T-helper 9 cell (primary cell): Measurements from ENCODE around the gene RAB5IF.
"Not testable (repeated sequence)": the region's sequence is repeated elsewhere in the genome, so short reads cannot be mapped to it uniquely, and the experiment has no call there.

ENCODE experiments used
- DNase-seq: peaks from one replicate; pipeline ENCODE4 v3.0.0-alpha.2; 2020

Gene RAB5IF

GRCh38 chr20:36587388-36588070, 18.1 kb upstream of the RAB5IF start:
- no peak for DNase-seq

DNA sequence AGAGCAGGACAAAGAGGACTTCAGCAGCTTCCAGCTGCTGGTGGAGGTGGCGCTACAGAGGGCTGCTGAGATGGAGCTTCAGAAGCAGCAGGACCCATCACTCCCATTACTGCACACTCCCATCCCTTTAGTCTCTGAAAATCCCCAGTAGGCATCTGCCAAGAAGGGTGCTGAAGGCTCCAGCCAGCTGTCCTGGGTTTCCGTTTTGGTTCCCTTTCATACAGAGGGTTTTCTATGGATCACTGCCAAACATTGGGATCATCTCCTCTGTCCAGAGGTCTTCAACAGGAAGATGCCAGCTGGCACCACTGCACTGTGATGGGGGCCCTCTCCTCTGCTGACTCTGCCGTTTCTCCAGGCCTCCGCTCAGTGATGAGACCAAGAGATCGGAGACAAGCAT, 14.3 kb upstream of the RAB5IF start:
- DNase-seq = no peak

GRCh38 chr20:36591854-36592641, 13.5 kb upstream of the RAB5IF start:
- DNase-seq = peak; percentile 37

DNA sequence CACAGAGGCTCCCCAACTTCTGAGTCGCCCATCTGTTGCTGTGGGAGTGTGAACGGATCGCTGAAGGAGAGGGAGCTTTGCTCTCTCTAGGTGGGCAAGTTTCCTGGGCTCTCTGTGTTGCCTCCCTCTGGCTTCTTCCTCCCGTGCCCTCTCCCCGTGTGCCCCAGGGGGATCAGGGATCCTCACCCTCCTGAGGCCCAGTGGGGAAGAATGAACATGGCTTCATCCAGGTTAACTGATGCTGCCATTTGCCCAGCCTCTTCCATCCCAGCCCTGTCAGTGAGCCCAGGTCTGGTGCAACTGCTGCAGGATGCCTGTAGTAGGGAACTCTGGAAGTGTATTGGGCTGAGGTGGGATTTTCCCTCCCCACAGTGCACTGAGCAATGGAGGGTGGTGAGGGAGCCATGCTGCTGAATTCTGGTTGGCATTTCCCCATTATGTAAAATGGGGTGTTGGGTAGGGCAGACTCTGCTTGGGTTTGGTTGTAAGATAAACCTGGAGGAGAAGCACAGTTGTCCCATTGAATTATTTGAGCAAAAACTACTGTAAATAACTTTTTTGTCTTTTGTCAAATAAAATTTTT, 12.1 kb upstream of the RAB5IF start:
- no peak for DNase-seq

DNA sequence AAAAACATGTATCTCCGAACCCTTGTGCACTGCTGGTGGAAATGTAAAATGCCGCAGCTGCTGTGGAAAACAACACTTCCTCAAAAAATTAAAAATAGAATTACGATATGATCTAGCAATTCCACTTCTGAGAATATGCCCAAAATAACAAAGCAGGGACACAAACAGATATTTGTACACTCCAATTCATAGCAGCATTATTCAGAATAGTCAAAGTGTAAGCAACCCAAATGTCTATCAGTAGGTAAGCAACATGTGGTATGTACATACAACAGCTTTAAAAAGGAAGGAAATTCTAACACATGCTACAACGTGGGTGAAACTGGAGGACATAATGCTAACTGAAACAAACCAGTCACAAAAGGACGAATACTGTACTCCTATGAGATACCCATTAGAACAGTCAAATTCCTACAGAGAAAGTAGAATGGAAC, 5.7 kb upstream of the RAB5IF start:
- DNase-seq = no peak

DNA sequence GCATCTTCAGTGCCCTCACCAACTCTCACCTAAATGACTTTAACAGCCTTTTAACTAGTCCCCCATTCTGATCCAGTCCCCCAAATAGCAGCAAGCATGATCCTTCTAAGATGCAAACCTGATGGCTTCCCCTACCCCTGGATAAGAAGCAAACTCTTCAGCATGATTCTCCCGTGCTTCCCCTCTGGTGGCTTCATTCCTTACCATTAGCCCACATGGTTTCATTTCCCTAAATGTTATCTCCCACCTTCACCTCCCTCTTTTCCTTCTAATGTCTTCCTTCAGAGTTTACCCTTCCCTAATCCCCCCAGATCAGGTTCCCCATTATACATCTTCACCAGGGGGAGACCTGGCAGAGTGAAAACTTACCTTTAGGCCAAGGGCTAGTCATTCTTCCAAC, 4.0 kb upstream of the RAB5IF start:
- DNase-seq = no peak

DNA sequence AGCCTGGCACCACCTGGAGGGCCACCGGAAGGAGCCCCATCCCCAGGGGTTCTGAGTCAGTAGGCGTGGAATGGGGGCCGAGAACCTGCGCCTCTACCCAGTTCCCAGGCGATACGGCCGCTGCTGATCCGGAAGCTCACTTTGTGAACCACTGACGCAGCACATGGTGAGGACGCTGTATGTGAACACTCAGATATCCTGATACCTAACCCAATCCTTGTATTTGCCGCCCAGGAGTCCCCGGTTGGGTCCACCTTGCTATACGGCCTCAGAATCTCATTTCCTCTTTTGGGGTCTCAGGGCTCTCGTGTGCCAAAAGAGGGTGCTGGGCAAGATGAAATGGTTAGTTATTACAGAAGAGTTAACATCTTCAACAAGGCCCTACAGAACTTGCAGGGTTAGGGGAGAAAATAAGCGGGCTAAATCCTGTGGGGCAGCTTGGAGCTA, 604 bp upstream of the RAB5IF start:
- DNase-seq = peak; percentile 39

DNA sequence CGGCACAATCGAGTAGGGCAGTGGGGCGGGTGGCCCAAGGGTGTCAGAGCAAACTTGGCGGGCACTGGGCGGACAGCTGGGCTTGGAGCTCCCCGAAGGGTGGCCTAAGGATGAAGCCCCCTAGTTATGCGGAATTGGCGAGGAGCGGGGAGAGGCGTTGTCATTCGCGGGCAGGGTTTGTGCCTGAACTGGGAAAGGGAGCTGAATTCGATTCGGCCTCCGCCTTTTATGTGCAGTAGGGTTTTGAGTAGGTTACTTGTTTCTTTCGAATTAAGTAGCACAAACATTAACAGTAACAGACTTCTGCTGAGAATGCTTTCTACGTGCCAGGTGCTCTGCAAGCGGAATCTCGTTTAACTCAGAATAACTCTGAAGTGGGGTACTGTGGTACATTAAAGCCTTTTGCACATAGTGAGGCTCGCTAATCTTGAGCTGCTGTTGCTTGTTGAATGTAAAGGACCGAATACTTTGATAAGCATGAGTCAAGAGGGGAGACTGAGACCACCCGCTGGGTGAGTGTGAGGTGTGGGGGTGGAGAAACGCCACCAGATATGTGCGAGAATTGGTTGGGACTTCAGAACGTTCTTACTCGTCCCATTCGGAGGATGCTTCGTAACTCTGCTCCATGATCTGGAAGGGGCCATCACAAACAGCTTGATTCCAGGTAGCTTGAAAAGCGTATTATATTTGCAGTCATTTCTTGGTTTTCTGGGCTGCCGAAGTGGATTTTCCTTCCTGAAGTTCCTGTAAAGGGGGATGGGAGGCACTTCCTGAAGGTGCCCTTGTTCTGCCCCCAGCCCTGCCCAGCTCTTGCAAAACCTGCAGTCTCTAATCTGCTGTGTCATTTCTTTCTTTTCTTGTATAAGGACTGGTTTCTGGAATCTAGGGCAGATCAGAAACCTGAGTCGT, 833 bp downstream of the RAB5IF start:
- DNase-seq = no peak

GRCh38 chr20:36607586-36608387, 2.2 kb downstream of the RAB5IF start:
- DNase-seq = no peak

DNA sequence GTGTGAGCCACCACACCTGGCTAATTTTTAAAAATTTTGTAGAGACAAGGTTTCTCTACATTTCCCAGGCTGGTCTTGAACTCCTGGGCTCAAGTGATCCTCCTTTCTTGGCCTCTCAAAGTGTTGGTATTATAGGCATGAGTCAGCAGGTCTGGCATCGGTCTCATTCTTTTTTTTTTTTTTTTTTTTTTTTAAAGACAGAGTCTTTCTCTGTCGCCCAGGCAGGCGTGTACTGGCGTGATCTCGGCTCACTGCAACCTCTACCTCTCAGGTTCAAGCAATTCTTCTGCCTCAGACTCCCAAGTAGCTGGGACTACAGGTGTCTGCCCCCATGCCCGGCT, 2.8 kb downstream of the RAB5IF start:
- DNase-seq = not testable (repeated sequence)

DNA sequence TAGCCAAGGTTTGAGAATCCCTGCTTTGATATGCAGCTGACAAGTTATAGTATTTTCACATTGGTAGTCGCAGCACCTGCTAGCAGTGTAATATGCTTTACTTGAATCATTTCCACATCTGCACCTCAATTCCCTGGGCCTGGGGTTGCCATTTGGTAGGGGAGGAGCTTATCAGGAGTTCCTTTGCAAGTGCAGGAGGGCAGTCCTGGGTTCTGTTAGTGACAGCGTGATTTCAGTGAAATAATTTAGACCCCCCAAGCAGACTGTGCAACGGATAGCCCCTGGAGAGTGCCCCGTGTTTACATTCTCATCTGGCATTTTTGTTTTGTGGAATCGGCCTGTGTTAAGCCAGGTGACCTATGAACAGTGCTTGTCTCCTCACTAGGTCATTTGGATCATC, 6.0 kb downstream of the RAB5IF start:
- no peak for DNase-seq

GRCh38 chr20:36613974-36614373, 8.4 kb downstream of the RAB5IF start:
- no peak for DNase-seq

GRCh38 chr20:36614781-36615557, 9.4 kb downstream of the RAB5IF start:
- DNase-seq = no peak

GRCh38 chr20:36620917-36621316, 15.3 kb downstream of the RAB5IF start:
- no peak for DNase-seq

- no peak for DNase-seq
Measured at GRCh38 chr20:36623444-36623843, 17.9 kb downstream of the RAB5IF start.

DNA sequence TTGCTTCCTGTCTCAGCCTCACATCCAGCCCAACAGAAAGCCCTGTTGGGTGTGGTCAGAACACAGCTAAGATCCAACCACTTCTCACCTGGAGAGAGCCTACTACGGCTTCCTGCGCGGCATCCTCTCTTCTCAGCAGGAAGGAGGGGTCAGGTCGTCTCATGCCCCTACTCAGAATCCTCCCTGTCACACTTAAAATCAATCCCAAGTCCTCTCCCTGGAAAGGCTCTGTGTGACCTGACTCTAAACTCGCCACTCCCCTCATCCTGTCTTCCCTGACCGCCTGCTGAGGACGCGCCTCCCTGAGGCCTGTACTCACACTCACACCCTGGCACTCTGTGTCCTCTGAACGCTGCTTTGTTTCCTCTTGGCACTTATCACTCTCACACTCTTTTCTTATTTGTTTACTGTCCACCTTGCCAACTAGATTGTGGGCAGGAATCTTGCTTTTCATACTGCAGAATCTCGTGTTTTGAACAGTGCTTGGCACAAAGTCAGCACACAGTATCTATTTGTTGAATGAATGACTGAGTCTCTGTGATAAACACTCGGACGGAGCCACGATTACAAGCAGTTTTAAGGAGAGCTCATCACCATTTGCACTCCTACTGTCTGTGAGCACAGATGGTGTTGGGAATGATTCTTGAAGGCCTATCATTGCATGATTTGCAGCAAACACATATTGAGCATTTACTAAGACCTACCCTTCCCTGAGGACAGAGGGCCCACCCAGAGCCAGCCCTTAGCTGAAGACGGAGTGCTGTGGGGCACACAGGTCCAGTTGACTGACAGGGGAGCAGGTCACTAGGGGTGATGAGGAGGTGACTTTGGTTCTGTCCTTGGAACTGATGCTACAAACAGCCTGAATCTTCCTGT, 18.7 kb downstream of the RAB5IF start:
- no peak for DNase-seq

DNA sequence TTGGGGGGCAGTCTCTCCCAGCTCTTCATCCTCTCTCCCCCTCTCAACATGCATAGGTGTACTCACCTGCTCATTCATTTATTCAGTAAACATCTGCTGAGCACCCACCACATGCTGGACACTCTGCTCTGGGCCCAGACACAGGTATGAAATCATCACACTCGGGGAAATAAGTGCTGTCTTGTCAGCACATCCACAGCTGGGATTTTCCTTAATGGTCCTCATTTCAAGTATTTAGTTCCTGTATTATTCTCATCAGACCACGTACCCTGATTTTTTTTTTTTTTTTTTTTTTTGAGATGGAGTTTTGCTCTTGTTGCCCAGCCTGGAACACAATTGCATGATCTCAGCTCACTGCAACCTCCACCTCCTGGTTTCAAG, 19.4 kb downstream of the RAB5IF start:
- DNase-seq = no peak

DNA sequence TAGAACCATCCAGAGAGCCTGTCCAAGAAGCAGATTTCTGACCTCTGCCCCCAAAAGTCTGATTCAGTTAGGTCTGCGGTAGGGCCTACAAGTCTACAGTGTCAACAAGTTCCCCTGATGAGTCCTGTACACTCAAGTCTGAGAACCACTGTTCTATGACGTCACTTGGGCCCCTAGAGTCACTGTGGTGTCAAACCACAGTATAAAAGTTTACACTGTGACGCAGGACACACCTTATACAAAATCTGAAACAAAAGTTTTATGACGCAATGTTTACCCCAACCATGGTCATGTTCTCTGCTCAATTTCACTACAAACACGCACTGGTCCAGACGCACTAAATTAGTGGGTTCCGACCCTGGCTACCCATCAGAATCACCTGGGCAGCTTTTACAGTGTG, 22.5 kb downstream of the RAB5IF start:
- DNase-seq = no peak

DNA sequence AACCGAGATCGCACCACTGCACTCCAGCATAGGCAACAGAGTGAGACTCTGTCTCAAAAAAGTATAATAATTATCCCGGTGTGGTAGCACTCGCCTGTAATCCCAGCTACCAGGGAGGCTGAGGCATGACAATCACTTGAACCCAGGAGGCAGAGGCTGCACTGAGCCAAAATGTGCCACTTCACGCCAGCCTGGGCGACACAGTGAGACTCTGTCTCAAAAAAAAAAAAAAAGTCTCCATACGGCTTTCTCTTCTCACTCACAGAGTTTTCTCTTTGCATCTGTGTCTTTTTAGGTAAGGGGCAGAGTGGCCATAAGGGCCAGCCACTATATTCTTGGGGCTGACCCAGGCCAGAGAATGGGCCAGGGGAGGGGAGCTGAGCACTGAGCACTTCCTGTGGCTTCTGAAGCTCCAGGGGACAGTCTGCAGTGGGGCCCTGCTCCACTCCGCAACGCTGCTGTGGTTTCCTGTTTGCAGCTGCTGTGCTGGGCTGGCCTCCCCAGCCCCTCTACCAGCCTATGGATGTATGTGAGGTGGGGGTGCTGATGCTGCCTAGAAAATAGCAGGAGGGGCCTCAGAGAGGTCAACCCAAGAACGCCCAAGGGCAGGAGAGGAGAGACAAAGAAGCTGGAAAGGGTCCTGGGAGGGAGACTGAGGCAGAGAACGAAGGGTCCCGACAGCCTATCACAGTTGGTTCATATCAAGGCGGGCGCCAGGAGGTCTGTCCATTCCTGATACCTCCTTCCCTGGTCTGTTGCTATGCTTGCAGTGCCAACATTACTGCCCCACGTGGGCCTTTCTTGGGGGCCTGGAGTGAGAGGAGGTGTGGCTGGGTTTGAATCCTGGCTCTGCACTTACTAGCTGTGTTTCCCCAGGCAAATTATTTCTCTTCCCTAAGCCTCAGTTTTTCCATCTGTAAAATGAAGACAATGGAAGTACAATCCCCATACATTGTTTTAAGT, 24.4 kb downstream of the RAB5IF start:
- no peak for DNase-seq
